GM12872 (cell line): Measurements from ENCODE around the gene ZEB2.

Experiments
- CTCF ChIP-seq: IDR thresholded peaks from 3 replicates; pipeline ENCODE4 v1.5.1; 2011; ENCODE audit warnings: low read depth, mild to moderate bottlenecking, low read length, moderate library complexity; ENCODE audit not compliant: insufficient read depth

ZEB2 gene

GRCh38 chr2:144385381-144385780 is 134.5 kb downstream of the ZEB2 start:
- TF ChIP-seq CTCF: no peak

GRCh38 chr2:144383571-144384100 is 136.3 kb downstream of the ZEB2 start:
- no peak for TF ChIP-seq CTCF

GRCh38 chr2:144382849-144383248 is 137.1 kb downstream of the ZEB2 start:
- TF ChIP-seq CTCF: no peak

GRCh38 chr2:144381716-144382115 is 138.2 kb downstream of the ZEB2 start:
- TF ChIP-seq CTCF: no peak

GRCh38 chr2:144379851-144380311 is 140.0 kb downstream of the ZEB2 start:
- TF ChIP-seq CTCF: no peak

GRCh38 chr2:144378551-144378950 is 141.4 kb downstream of the ZEB2 start:
- TF ChIP-seq CTCF: no peak

- no peak for TF ChIP-seq CTCF
Measured at GRCh38 chr2:144377914-144378313, 142.0 kb downstream of the ZEB2 start.
